NCI-H1930 (cell line): ENCODE results near the gene PEMT.

ENCODE experiments used
- DNase-seq, 2 experiments: peaks; one replicate each; lab custom pipeline; 2025; lab: John Stamatoyannopoulos, UW

The PEMT gene

GRCh38 chr17:17605083-17605728, 13.7 kb upstream of the PEMT start:
- DNase-seq, result no peak

GRCh38 chr17:17603895-17604225, 12.4 kb upstream of the PEMT start:
- no peak for DNase-seq

DNA sequence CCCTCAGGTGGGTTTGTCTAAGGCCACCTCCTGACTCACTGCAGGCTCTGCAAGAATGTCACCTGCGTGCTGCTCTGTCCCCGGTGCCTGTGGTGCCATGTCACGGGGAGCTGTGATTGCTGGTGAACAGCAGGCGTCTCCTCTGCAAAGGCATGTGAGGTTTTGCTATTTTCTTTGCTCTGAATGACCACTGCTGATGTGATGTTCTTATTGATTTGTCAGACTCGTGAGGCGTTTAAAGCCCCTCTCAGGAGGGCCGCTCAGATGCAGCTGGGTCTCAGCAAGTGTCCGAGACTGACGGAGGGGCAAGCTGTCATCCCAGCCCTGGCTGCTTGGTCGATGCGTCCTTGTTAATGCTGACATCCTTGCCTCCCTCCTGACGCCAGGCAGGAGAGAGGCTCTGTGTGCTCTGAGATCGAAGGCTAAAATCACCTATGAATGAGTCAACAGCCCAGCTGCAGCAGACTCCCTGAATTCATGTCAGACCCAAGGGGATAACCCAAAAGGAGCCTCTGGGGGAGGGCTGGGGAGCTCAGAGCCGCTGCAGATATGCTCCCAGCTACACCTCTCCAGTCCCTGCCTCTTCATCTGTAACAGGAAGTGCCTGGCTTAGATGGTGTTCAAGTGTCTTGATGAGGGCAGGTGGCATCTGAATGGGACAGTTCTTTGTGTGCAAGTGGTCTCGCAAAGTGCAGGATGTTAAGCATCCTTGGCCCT, 11.8 kb upstream of the PEMT start:
- DNase-seq, result no peak

- DNase-seq, result no peak
Measured at GRCh38 chr17:17599965-17600364, 8.5 kb upstream of the PEMT start.

- DNase-seq, result no peak
Measured at GRCh38 chr17:17598003-17598402, 6.5 kb upstream of the PEMT start.

DNA sequence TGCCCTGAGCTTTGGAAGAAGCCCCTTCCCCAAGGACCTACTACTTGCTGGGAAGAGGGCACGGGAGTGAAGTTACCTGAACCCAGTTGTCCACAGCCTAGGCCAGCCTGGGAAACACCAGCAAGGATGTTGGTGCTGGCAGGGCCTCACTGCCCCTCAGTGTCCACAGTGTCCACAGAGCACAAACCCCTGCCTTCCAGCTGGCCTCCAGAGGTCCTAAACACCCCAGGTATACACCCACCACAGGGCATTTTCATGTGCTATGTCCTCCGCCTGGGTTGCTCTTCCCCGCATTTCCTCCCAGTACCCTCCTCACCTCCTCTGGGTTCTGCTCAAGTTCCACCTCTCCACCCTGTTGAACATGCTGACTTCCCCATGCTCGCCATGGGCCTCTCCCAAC, 4.2 kb upstream of the PEMT start:
- no peak for DNase-seq

- DNase-seq, result no peak
Measured at GRCh38 chr17:17593222-17593620, 1.7 kb upstream of the PEMT start.

DNA sequence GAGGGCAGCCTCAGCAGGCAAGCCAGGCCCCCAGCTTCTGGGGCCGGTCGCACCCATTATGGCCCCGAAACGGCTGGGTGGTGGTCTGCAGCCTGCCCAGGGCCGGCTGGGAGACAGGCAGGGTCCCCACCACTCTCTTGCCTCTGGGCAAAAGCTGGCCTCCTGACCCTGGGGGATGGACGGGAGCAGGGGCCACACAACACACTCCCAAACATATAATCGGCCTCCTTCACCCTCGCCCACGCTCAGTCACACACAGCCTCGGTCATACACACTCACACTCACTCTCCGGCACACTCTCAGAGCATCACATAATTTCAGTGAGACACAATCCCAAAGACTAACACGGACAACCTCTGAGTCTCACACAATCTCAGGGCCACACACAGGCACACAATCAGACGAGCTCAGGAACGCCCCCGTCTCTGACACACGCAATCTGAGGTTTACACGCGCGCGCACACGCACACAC, 589 bp downstream of the PEMT start:
- DNase-seq, result no peak

- DNase-seq, result no peak
Measured at GRCh38 chr17:17590141-17590751, 1.3 kb downstream of the PEMT start.

DNA sequence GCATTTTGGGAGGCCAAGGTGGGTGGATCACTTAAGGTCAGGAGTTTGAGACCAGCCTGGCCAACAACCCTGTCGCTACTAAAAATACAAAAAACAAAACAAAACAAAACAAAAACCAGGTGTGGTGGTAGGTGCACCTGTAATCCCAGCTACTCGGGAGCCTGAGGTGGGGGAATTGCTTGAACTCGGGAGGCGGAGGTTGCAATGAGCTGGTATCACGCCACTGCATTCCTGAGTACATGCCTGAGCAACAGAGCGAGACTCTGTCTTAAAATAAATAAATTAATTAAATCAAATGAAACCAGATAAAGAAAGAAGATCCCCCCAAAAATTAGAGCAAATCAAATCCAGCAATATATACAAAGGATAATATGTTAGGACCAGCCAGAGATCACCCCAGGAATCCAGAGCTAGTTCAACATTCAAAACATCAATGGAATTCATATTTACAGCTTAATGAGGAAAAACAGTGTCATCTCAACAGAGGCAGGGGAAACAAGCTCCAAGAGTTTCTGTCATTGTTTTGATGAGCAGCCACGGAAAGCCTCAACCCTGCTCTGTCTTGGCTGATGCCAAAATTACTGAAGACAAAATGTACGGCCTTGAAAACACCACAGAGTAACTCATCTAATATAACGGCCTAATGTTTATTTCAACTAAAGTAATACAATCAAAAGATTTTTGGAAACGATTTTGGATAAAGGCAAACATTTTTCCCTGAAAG, 3.7 kb downstream of the PEMT start:
- DNase-seq, result no peak

DNA sequence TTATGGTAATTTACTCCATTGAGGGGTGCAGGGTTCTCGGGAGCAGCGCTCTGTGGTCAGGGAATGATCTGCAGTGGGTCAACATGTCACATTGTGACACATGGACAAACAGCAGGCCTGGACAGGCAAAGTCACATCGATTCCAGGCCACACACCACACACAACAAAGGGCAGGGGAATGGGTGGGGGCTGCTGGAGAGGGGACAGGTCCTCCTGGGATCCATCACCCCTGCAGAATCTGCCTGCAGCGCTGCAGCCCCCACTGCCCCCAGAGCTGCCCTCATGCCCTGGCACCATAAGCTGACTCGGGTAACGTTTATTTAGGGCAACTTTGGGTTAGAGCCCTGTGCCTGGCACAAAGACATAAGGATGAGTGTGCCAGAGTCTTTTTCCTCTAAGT, 9.1 kb downstream of the PEMT start:
- no peak for DNase-seq

GRCh38 chr17:17581509-17581908, 10.0 kb downstream of the PEMT start:
- no peak for DNase-seq

DNA sequence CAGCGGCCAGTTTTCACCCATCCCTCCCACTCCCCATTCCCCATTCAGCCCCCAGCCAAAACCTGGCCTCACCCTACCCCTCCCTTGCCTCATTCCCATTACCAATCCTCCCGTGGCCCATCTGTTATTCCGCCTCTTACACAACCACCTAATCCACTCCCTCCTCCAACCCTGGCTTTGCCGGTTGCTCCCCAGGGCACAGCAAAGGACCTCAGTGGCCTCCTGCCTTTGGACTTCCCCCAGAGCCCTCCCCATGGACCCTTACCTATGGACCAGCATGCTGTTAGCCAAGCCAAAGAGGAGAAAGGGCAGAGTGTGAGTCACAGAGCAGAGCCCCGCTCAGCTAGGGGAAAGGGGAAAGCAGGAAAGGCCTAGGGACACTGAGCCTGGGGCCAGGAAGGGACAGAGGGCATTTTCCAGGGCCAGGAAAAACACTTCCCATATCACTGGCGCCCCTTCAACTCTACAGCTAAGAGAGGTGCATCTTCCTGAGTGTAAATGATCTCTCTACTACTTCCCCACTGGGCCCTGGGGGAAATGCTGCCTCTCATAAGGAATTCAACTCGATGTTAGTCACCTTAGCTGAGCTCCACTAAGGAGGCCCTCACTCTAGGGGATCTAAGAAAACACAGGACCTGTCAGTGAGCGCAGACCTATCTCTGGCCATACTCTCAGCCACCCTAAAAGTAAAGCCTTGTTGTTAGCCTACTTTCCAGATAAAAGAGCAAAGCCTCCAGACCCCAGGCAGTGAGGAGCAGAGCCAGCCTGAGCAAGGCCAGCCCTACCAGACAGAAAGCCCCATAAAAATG, 10.6 kb downstream of the PEMT start:
- DNase-seq, result no peak

DNA sequence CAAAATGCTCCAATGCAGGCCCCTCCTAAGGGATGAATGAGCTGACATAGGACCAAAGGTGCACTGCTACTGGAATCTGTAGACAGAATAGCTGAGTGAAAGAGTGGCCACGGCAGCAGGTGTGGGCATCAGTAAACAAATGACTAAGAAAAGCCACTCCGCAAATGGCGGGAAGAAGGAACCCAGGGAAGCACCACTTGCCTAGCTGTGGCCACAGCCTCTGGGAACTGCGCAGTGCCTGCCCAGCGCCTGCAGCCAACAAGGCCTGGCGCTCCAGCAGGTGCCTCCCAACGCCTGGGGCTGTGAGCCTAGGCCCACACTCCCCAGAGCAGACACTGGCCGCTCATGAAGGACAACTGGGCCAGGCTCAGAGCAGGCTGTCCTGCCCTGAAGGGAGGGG, 11.8 kb downstream of the PEMT start:
- DNase-seq, result no peak

DNA sequence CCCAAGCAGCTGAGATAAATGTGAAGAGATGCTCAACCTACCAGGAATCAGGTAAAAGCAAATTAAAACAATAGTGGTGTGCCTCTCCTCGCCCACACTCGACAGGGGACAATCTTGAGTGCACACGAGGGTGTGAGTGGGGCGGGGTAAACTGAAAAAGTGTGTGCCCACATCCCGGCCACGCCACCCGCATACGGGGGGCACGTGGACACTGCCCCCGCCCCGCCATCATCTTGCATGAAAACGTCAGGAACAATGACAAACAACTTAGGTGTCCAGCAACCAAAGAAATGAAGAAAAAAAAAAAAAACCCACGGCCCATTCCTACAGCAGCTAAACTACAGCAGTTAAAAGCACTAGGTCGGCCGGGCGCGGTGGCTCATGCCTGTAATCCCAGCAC, 14.1 kb downstream of the PEMT start:
- DNase-seq, result no peak

DNA sequence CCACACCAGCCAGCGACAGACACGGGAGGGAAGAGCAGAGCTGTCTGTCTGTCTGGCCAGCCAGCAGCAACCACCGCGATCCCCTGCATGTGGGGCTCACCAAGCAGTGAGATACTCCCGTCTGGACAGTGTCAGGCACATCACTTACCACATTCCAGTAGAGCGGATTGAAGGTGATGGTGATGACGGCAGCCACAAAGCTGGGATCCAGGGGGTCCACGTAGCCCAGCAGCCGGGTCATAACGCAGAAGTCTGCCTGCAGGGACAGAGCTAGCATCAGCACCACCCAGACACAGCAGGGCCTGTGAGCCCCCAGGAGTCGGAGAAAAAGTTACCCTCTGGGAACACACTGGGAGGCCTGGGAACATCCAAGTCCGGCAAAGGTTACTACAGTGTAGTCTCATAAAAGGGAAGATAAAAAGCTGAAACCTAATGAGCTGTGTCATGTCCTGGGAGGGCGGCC, 14.7 kb downstream of the PEMT start:
- DNase-seq, result no peak

GRCh38 chr17:17575360-17576251, 15.9 kb downstream of the PEMT start:
- DNase-seq, result no peak

GRCh38 chr17:17573912-17574311, 17.6 kb downstream of the PEMT start:
- no peak for DNase-seq

- no peak for DNase-seq
Measured at GRCh38 chr17:17572010-17572785, 19.3 kb downstream of the PEMT start.
